ES-I3 (cell line): ENCODE results near the gene LIMD2.

Source experiments
- H3K36me3 ChIP-seq: 2 replicates; pipeline ENCODE4 v1.6.1; 2013; ENCODE audit warnings: mild to moderate bottlenecking, low read length, control low read depth, moderate library complexity; ENCODE audit not compliant: insufficient read depth
- H3K4me1 ChIP-seq: 2 replicates; pipeline ENCODE4 v1.6.1; 2013; ENCODE audit warnings: mild to moderate bottlenecking, control low read depth, low read length; ENCODE audit not compliant: insufficient read depth
- H3K9ac ChIP-seq: 2 replicates; pipeline ENCODE4 v1.6.1; 2013; ENCODE audit warnings: low read depth, mild to moderate bottlenecking, low read length, moderate library complexity
- H3K9me3 ChIP-seq: 2 replicates; pipeline ENCODE4 v1.6.1; 2013; ENCODE audit warnings: mild to moderate bottlenecking, low read length, moderate library complexity; ENCODE audit not compliant: control insufficient read depth, insufficient read depth

Gene LIMD2

GRCh38 chr17:63649813-63650212, 50.1 kb downstream of the LIMD2 start:
- Histone ChIP-seq H3K36me3 (peaks cover 3% of the 10 kb centered on the region; the same call in 1 of the 2 replicates), H3K9ac (no peak overlapping the region), H3K4me1 (peaks cover 17% of the 10 kb centered on the region), H3K9me3 (no peaks in the 10 kb centered on the region)

- Histone ChIP-seq H3K36me3 (no peaks in the 10 kb centered on the region; the same call in 1 of the 2 replicates), H3K4me1 (peaks cover 17% of the 10 kb centered on the region), H3K9me3 (no peaks in the 10 kb centered on the region), H3K9ac (no peak overlapping the region)
Measured at GRCh38 chr17:63647936-63648335, 52.0 kb downstream of the LIMD2 start.

GRCh38 chr17:63647065-63647725, 52.7 kb downstream of the LIMD2 start:
- Histone ChIP-seq H3K9me3 (no peaks in the 10 kb centered on the region), H3K4me1 (peaks cover 17% of the 10 kb centered on the region), H3K9ac (no peak overlapping the region), H3K36me3 (no peaks in the 10 kb centered on the region)

- Histone ChIP-seq H3K9ac (no peak overlapping the region), H3K4me1 (peaks cover 17% of the 10 kb centered on the region), H3K36me3 (no peaks in the 10 kb centered on the region), H3K9me3 (no peaks in the 10 kb centered on the region)
Measured at GRCh38 chr17:63646488-63646806, 53.5 kb downstream of the LIMD2 start.
